ENCODE data around the gene TRIP12. TPM values are rescaled to one million over a fixed set of nuclear protein-coding genes. Genes with fewer than 3 reads are reported as not detected.
"Not testable (repeated sequence)": the region's sequence is repeated elsewhere in the genome, so short reads cannot be mapped to it uniquely, and the experiment has no call there.

Gene TRIP12
- total RNA-seq, 1 experiment from 2014 or later: 145 TPM

GRCh38 chr2:229725716-229726574 lies 195.9 kb downstream of the TRIP12 start:
- DNase-seq (ENCODE audit: low read depth): peak; percentile 70

DNA sequence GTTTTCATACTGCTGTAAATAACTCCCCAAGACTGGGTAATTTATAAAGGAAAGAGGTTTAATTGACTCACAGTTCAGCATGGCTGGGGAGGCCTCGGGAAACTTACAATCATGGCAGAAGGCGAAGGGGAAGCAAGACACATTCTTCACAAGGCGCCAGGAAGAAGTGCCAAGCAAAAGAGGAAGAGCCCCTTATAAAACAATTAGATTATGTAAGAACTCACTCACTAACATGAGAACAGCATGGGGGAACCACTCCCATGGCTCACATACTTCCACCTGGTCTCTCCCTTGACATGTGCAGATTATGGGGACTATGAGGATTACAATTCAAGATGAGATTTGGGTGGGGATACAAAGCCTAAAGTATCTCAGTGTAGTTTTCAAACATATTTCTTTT lies 198.6 kb downstream of the TRIP12 start:
- not testable (repeated sequence) for DNase-seq (ENCODE audit: low read depth)

- DNase-seq (ENCODE audit: low read depth): no peak
These were observed 201.7 kb downstream of the TRIP12 start for GRCh38 chr2:229719926-229720647.

DNA sequence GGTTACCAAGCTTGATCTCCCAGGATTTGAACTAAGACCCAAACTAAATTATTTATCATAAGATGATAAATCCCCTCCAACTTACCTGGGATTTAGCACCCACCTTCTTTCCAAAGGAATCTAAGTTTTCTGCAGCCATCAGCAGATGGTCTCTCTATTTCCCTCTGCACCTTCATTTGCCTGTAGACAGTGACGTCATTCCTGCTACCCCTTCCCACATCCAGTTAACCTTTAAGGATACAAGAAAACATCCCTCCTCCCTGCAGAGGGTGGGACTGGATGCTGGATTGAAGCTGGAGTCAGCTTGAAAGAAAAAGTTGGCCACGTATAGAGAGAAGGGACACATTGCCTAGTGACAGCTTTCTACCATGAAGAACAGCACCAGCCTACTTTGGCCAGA lies 203.8 kb downstream of the TRIP12 start:
- DNase-seq (ENCODE audit: low read depth): no peak

- DNase-seq (ENCODE audit: low read depth): peak; percentile 49
These were observed 205.8 kb downstream of the TRIP12 start for GRCh38 chr2:229715895-229716507.

DNA sequence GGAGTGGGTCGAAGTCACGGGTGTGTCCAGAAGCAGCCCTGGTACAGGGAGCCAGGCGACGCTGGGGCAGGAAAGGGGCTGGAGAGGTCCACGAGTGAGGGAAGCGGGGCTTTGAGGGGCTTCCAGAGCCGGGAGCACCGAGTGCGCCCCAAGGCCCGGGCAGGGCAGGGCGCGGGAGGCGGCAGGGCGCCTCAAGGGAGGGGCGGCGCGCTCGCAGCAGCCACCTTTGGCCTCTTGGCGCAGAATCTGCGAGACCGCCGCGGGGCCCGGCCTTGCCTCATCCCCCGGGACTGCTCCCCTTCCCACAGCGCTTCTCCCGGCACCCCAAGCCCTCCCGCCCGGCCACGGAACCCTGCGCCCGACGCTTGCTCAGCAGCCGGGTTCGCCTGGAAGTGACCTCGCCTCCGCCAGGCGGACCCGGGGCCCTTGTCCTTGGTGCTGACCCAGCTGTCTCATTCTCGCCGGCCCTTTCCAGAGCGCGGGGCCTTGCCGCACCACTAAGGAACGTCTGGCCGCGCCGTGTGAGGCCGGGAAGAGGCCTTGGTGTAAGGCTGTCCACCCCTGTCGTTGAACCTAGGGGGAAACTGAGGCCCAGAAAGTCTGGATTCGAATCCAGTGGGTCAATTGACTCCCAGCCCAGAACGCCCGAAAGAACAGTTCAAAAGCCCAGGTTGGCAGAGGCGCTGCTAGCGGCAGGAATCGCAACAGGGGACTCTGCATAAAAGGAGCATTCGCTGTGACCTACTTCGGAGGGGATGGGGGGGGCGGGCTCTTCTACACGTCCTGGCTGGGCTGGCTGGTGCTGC lies 206.9 kb downstream of the TRIP12 start:
- peak; percentile 60 for DNase-seq (ENCODE audit: low read depth)

DNA sequence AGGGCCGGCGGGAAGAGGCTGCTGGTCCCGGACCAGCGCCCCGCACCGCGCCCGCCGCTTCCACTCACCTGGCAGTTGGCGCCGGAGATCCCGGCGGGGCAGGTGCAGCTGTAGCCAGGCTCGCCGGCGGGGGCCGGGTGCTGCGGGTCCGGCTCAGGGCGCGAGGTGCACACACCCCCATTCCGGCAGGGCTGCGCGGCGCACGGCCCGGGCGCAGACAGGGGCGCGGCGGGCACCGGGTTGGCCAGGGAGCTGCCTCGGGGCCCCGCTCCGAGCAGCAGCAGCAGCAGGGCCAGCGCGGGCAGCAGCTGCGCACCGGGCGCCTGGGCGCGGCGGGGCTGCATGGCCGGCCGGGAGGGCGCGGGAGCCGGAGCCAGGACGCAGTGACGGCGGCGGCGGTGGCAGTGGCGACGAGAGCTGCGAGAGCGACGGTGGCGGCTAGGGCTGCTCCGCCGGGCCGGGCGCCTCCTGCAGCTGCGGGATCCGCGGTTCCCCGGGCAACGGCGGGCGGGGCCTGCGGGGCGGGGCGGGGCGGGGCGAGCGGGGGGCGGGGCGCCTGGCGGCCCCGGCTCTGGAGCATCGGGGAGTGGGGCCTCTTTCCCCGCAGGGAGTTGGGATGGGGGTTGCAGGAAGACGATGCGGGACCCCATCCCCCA lies 207.6 kb downstream of the TRIP12 start, which contains the start of gene DNER:
TSS of gene DNER (minus strand) at position 476 of the 656 bp plus-strand sequence. CDS start at position 344, 132 bp downstream.
- no peak for DNase-seq (ENCODE audit: low read depth)

Other genes starting within 250 kb of the TRIP12 start
- 2.8 and 3.5 TPM in 2 replicates for gene DNER, start 207.5 kb downstream of the TRIP12 start, total RNA-seq (2014; rRNA removed)
- gene FBXO36, start 494 bp upstream of the TRIP12 start, total RNA-seq (2014; rRNA removed): 3.1 TPM in 2 replicates
- gene SLC16A14, start 146.9 kb upstream of the TRIP12 start, total RNA-seq (2014; rRNA removed): 0.11 TPM in 1 of 2 replicates, not detected in the other

Measured in LHCN-M2 (cell line).